GM20000 (cell line): ENCODE data around the gene ALG11.

Source experiments
- DNase-seq: peaks from one replicate; pipeline ENCODE4 v3.0.0; 2012; ENCODE audit warnings: low spot score
- CTCF ChIP-seq: IDR thresholded peaks from 2 replicates; pipeline ENCODE4 v1.5.1; 2012; ENCODE audit warnings: mild to moderate bottlenecking, control low read depth; ENCODE audit errors: extremely low read depth, missing control alignments

Gene ALG11

GRCh38 chr13:52005841-52006522 lies 6.2 kb upstream of the ALG11 start:
- no peak for TF ChIP-seq CTCF
- no peak for DNase-seq

GRCh38 chr13:52006523-52007245 lies 5.5 kb upstream of the ALG11 start:
- TF ChIP-seq CTCF = no peak

GRCh38 chr13:52009946-52010345 lies 2.3 kb upstream of the ALG11 start:
- no peak for TF ChIP-seq CTCF
- DNase-seq = no peak

More at GRCh38 chr13:52006523-52007245, 5.5 kb upstream of the ALG11 start:
- no peak for DNase-seq

GRCh38 chr13:52010890-52011631 lies 1.1 kb upstream of the ALG11 start, which contains the start of gene ATP7B:
Gene ATP7B, minus strand, starts transcription at chr13:52011450. Its CDS starts 113 bp downstream, at chr13:52011337.
- DNase-seq = peak; percentile 30
- no peak for TF ChIP-seq CTCF

GRCh38 chr13:52012512-52012836 lies 276 bp downstream of the ALG11 start:
- DNase-seq = no peak
- no peak for TF ChIP-seq CTCF

- no peak for TF ChIP-seq CTCF
- DNase-seq = no peak
Observed at GRCh38 chr13:52016296-52016695, 4.1 kb downstream of the ALG11 start.

- no peak for TF ChIP-seq CTCF
- no peak for DNase-seq
Observed at GRCh38 chr13:52020191-52020590, 8.0 kb downstream of the ALG11 start.
